CD4-positive, CD25-positive, alpha-beta regulatory T cell (primary cell): ENCODE measurements around the gene SLC35A4. TPM values are rescaled to one million over a fixed set of nuclear protein-coding genes. Genes with fewer than 3 reads are reported as not detected.

Source experiments
- ATAC-seq, 2 donors: fragments of 150-1000 bp; cut with Tn5 transposase; one replicate each; pipeline ENCODE4 v1.10.0; 2021; ENCODE audit warnings: low read depth in 2 of 2, moderate number of reproducible peaks in 2 of 2, moderate library complexity in 1 of 2
- DNase-seq, 3 donors: peaks; one replicate each; pipeline versions ENCODE4 v3.0.0 to v3.0.0-alpha.2; 2012 to 2022; ENCODE audit warnings: mixed read lengths in 1 of 3
- H3K27ac ChIP-seq: one replicate; pipeline ENCODE4 v1.7.0; 2013; ENCODE audit warnings: mild to moderate bottlenecking, low read length; ENCODE audit not compliant: insufficient read depth, poor library complexity, severe bottlenecking
- H3K27me3 ChIP-seq: one replicate; pipeline ENCODE4 v1.7.0; 2013; ENCODE audit warnings: low read length; ENCODE audit not compliant: control insufficient read depth, insufficient read depth
- H3K36me3 ChIP-seq: one replicate; pipeline ENCODE4 v1.7.0; 2013; ENCODE audit warnings: mild to moderate bottlenecking, low read length, moderate library complexity; ENCODE audit not compliant: control insufficient read depth, insufficient read depth
- H3K4me1 ChIP-seq: 2 replicates; pipeline ENCODE4 v1.7.0; 2013; ENCODE audit warnings: mild to moderate bottlenecking, low read length; ENCODE audit not compliant: insufficient read depth, control insufficient read depth, poor library complexity, severe bottlenecking
- H3K4me3 ChIP-seq: one replicate; pipeline ENCODE4 v1.7.0; 2013; ENCODE audit warnings: low read depth, mild to moderate bottlenecking, low read length, moderate library complexity
- H3K9me3 ChIP-seq, 2 experiments: 1 replicate in 1 of 2; 2 replicates in 1 of 2; pipeline ENCODE4 v1.7.0; 2013; ENCODE audit warnings: low read length in 2 of 2, mild to moderate bottlenecking in 1 of 2, moderate library complexity in 1 of 2; ENCODE audit not compliant: control insufficient read depth in 2 of 2
- H3K27ac Mint-ChIP-seq, 3 donors: one replicate each; pipeline ENCODE4 v1.8.0; 2020 to 2022; ENCODE audit warnings: mild to moderate bottlenecking in 3 of 3, mixed read lengths in 3 of 3, moderate library complexity in 2 of 3
- H3K27me3 Mint-ChIP-seq: one replicate; pipeline ENCODE4 v1.8.0; 2022; ENCODE audit warnings: mild to moderate bottlenecking, mixed read lengths
- H3K36me3 Mint-ChIP-seq: one replicate; pipeline ENCODE4 v1.8.0; 2020; ENCODE audit warnings: mixed read lengths
- H3K4me1 Mint-ChIP-seq, 4 donors: one replicate each; pipeline ENCODE4 v1.8.0; 2020 to 2022; ENCODE audit warnings: mixed read lengths in 4 of 4, mild to moderate bottlenecking in 1 of 4
- H3K4me3 Mint-ChIP-seq, 4 donors: one replicate each; pipeline ENCODE4 v1.8.0; 2020 to 2022; ENCODE audit warnings: mild to moderate bottlenecking in 4 of 4, mixed read lengths in 4 of 4, moderate library complexity in 3 of 4
- H3K9me3 Mint-ChIP-seq, 7 donors: one replicate each; pipeline ENCODE4 v1.8.0; 2020 to 2022; ENCODE audit warnings: mixed read lengths in 7 of 7, mild to moderate bottlenecking in 3 of 7, moderate library complexity in 2 of 7
- polyA plus RNA-seq, 4 donors: library from polyadenylated mRNA; unstranded; fragments of 300-500 nt; fragmentation: Illumina TruSeq; gene quantifications; one replicate each; pipeline ENCODE4 v1.2.3, GENCODE V29; 2021
- total RNA-seq: library from RNA; stranded (reverse); gene quantifications from one replicate; pipeline ENCODE4 v1.2.3, GENCODE V29; 2022

Gene SLC35A4
- total and polyA plus RNA-seq, 5 donors from 2014 or later = 35.0 to 89.5 (median 77.4) TPM

GRCh38 chr5:140568443-140569063 lies 3.9 kb downstream of the SLC35A4 start:
- peak overlapping the region; percentile 54 for H3K4me3 ChIP-seq
- Mint-ChIP-seq H3K27ac (peak overlapping the region; percentile 98 to 99 (median 98)), H3K9me3 (peaks cover 0 to 3% (median 0%) of the 10 kb centered on the region in 7 donors), H3K4me1 (peaks cover 0 to 65% (median 42%) of the 10 kb centered on the region in 4 donors), H3K4me3 (peak overlapping the region; percentile 7 to 88 (median 66)), H3K36me3 (peaks cover 35% of the 10 kb centered on the region), H3K27me3 (no peaks in the 10 kb centered on the region)
- no peak for DNase-seq
- H3K4me1 ChIP-seq = peaks cover 32% of the 10 kb centered on the region
- ATAC-seq = no peak
- H3K36me3 ChIP-seq = peaks cover 26% of the 10 kb centered on the region
- no peaks in the 10 kb centered on the region for H3K9me3 ChIP-seq
- peak overlapping the region; percentile 83 for H3K27ac ChIP-seq
- H3K27me3 ChIP-seq = no peaks in the 10 kb centered on the region

DNA sequence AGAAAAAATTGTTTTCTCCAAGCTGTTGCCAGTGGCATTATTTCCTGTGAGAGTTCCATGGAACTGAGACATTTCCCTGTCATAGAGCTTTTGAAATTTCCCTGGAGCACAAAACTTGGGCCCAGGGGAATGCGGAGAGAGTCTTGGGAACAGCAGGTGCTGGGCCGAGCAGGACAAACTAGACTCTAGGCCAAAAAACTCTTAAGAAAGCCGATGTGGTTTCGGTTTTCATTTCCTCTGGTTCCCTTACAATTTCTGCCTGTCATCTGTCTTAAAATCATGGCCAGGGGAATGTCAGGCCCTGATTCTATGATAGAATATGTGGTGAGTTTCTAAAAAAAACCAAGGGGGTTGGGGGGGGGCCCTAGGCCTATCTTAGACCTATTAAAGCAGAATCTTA lies 4.6 kb downstream of the SLC35A4 start:
- Mint-ChIP-seq H3K9me3 (peaks cover 0 to 3% (median 0%) of the 10 kb centered on the region in 7 donors), H3K27ac (peak overlapping the region; percentile 98 to 99 (median 98)), H3K36me3 (peaks cover 39% of the 10 kb centered on the region), H3K27me3 (no peaks in the 10 kb centered on the region), H3K4me1 (peaks cover 0 to 60% (median 42%) of the 10 kb centered on the region in 4 donors), H3K4me3 (peak overlapping the region; percentile 53 to 88 (median 82))
- DNase-seq (peak in 2 of 3 donors; percentile 26 to 74), ATAC-seq (no peak)
- Histone ChIP-seq H3K36me3 (peaks cover 26% of the 10 kb centered on the region), H3K9me3 (no peaks in the 10 kb centered on the region), H3K4me3 (peak overlapping the region; percentile 54), H3K27me3 (no peaks in the 10 kb centered on the region), H3K27ac (peak overlapping the region; percentile 83), H3K4me1 (peaks cover 29% of the 10 kb centered on the region)

- Mint-ChIP-seq H3K4me1 (peaks cover 0 to 52% (median 39%) of the 10 kb centered on the region in 4 donors), H3K4me3 (peak overlapping the region in 1 of 4 donors; percentile 50), H3K27me3 (no peaks in the 10 kb centered on the region), H3K36me3 (peaks cover 36% of the 10 kb centered on the region), H3K27ac (peak overlapping the region; percentile 98 to 99 (median 98)), H3K9me3 (peaks cover 0 to 3% (median 0%) of the 10 kb centered on the region in 7 donors)
- Histone ChIP-seq H3K27me3 (no peaks in the 10 kb centered on the region), H3K27ac (peak overlapping the region; percentile 83), H3K4me1 (peaks cover 25% of the 10 kb centered on the region), H3K9me3 (no peaks in the 10 kb centered on the region), H3K4me3 (no peak overlapping the region), H3K36me3 (peaks cover 26% of the 10 kb centered on the region)
- ATAC-seq (no peak), DNase-seq (no peak)
Measured at GRCh38 chr5:140570058-140570457, 5.4 kb downstream of the SLC35A4 start.

DNA sequence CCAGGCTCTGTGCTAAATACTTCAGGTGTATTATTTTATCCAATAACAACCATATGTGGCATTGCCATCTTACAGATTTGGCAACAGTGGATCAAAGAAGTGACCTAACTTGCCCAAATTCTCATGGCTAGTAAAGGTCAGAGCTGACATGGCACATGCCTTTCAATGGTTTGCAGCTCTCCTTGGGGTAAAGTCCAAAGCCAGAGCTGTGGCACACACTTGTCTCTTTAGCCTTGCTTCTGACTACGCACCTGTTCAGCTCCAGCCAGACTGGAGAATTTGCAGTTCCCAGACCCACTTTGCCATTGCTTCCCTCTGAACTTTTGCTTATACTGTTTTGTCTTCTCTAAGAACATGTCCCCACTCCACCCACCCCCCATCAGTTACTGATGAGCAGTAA lies 5.9 kb downstream of the SLC35A4 start:
- Mint-ChIP-seq H3K4me1 (peaks cover 0 to 48% (median 36%) of the 10 kb centered on the region in 4 donors), H3K9me3 (peaks cover 0 to 3% (median 0%) of the 10 kb centered on the region in 7 donors), H3K27ac (peak overlapping the region in 2 of 3 donors; percentile 98 to 99), H3K27me3 (no peaks in the 10 kb centered on the region), H3K36me3 (peaks cover 36% of the 10 kb centered on the region), H3K4me3 (peak overlapping the region in 2 of 4 donors; percentile 48 to 50)
- H3K27ac ChIP-seq = no peak overlapping the region
- H3K4me1 ChIP-seq = peaks cover 21% of the 10 kb centered on the region
- DNase-seq (no peak), ATAC-seq (no peak)
- no peaks in the 10 kb centered on the region for H3K27me3 ChIP-seq
- H3K4me3 ChIP-seq = no peak overlapping the region
- H3K36me3 ChIP-seq = peaks cover 26% of the 10 kb centered on the region
- no peaks in the 10 kb centered on the region for H3K9me3 ChIP-seq

- no peak overlapping the region for H3K27ac ChIP-seq
- H3K27ac Mint-ChIP-seq = peak overlapping the region in 1 of 3 donors; percentile 36
Measured at GRCh38 chr5:140571105-140571504, 6.5 kb downstream of the SLC35A4 start.

DNA sequence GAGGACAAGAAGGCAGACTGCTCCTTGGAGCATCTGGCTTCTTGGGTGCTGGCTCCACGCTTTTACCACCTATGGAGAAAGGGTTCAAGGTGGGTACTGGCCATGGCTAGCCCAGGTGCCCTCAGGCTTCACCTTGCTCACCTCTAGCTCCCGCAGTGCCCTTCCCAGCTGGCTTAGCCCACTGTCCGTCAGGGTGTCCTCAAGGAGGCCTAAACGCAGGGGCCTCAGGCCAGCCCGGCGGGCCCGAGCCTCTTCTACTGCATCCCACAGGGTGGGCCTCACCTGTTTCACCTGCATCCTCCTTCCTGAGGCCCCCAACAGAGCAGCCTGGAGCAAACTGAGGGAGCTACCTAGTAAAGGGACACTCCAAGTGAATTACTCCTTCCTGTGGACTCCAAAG lies 9.1 kb downstream of the SLC35A4 start:
- Histone ChIP-seq H3K27me3 (no peaks in the 10 kb centered on the region), H3K27ac (no peak overlapping the region), H3K4me3 (no peak overlapping the region), H3K36me3 (peaks cover 1% of the 10 kb centered on the region), H3K4me1 (peaks cover 9% of the 10 kb centered on the region), H3K9me3 (no peaks in the 10 kb centered on the region)
- Mint-ChIP-seq H3K27me3 (no peaks in the 10 kb centered on the region), H3K9me3 (peaks cover 0 to 3% (median 0%) of the 10 kb centered on the region in 7 donors), H3K4me3 (no peak overlapping the region), H3K27ac (no peak overlapping the region), H3K4me1 (peaks cover 0 to 29% (median 19%) of the 10 kb centered on the region in 4 donors), H3K36me3 (peaks cover 16% of the 10 kb centered on the region)
- no peak for DNase-seq
- no peak for ATAC-seq

More at GRCh38 chr5:140571105-140571504, 6.5 kb downstream of the SLC35A4 start:
- Mint-ChIP-seq H3K4me3 (peak overlapping the region in 1 of 4 donors; percentile 48), H3K4me1 (peaks cover 0 to 43% (median 31%) of the 10 kb centered on the region in 4 donors), H3K9me3 (peaks cover 0 to 3% (median 0%) of the 10 kb centered on the region in 7 donors), H3K36me3 (peaks cover 33% of the 10 kb centered on the region), H3K27me3 (no peaks in the 10 kb centered on the region)
- ATAC-seq = no peak
- Histone ChIP-seq H3K4me1 (peaks cover 15% of the 10 kb centered on the region), H3K9me3 (no peaks in the 10 kb centered on the region), H3K36me3 (peaks cover 24% of the 10 kb centered on the region), H3K27me3 (no peaks in the 10 kb centered on the region), H3K4me3 (no peak overlapping the region)
- DNase-seq = no peak

DNA sequence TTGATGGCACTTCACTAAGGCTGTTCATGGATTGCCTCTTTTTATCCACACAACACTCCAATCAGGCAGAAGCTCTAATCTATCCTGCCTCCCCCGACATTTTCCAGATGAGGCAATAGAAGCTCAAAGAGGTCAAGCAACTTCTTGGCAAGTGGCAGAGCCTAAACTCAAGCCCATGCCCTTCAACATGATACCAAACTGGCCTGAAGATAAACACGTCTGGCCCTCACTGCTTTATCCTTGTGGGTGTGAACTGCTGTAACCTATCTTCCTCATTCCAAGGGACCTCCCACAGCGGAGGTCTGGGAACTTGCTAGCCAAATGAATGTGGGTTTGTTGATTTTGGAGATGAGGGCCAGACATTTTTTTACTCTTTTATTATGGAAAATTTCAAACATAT lies 9.5 kb downstream of the SLC35A4 start:
- no peaks in the 10 kb centered on the region for H3K36me3 ChIP-seq
- H3K27me3 ChIP-seq = no peaks in the 10 kb centered on the region
- Mint-ChIP-seq H3K36me3 (peaks cover 16% of the 10 kb centered on the region), H3K27me3 (no peaks in the 10 kb centered on the region), H3K27ac (no peak overlapping the region), H3K4me3 (no peak overlapping the region), H3K9me3 (peaks cover 0 to 3% (median 0%) of the 10 kb centered on the region in 7 donors), H3K4me1 (peaks cover 0 to 24% (median 15%) of the 10 kb centered on the region in 4 donors)
- no peaks in the 10 kb centered on the region for H3K9me3 ChIP-seq
- H3K4me3 ChIP-seq = no peak overlapping the region
- H3K4me1 ChIP-seq = peaks cover 6% of the 10 kb centered on the region
- no peak overlapping the region for H3K27ac ChIP-seq
- DNase-seq (no peak), ATAC-seq (no peak)
